ENCODE data around the gene POLR1H. TPM values are rescaled to one million over a fixed set of nuclear protein-coding genes. Genes with fewer than 3 reads are reported as not detected.

The POLR1H gene
- total RNA-seq, 1 donor from 2014 or later: 37.3 TPM

DNA sequence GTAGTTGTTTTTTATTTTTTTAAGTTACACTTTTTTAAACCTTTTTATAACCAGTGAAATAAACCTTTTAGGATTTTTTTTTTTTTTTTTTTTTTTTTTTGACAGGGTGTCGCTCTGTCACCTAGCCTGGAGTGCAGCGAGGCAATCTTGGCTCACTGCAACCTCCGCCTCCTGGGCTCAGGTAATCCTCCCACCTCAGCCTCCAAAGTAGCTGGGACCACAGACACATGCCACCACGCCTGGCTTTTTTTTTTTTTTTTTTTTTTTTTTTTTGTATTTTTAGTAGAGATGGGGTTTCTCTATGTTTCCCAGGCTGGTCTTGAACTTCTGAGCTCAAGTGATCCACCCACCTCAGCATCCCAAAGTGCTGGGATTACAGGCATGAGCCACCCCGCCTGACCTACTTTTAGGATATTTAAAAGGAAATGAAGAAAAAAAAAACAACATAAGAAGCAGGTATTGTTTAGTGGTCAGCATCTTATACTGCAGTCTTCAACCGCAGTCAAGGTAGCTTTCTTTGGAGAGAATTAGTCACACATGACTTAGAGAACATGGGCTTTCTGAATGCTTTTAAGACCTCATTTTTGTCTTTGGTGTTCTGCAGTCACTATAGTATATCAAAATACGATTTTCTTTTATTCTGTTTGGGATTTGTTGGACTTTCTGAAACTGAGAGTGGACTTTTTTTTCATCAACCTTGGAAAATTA lies 1.6 kb downstream of the POLR1H start:
- H3K27ac Mint-ChIP-seq: no peak overlapping the region
- no peaks in the 10 kb centered on the region for H3K9me3 Mint-ChIP-seq
- H3K27me3 Mint-ChIP-seq: peaks cover 3% of the 10 kb centered on the region
- peak overlapping the region; percentile 99 for H3K4me3 Mint-ChIP-seq
- peaks cover 10% of the 10 kb centered on the region for H3K36me3 Mint-ChIP-seq
- TF ChIP-seq, protein P1, sequence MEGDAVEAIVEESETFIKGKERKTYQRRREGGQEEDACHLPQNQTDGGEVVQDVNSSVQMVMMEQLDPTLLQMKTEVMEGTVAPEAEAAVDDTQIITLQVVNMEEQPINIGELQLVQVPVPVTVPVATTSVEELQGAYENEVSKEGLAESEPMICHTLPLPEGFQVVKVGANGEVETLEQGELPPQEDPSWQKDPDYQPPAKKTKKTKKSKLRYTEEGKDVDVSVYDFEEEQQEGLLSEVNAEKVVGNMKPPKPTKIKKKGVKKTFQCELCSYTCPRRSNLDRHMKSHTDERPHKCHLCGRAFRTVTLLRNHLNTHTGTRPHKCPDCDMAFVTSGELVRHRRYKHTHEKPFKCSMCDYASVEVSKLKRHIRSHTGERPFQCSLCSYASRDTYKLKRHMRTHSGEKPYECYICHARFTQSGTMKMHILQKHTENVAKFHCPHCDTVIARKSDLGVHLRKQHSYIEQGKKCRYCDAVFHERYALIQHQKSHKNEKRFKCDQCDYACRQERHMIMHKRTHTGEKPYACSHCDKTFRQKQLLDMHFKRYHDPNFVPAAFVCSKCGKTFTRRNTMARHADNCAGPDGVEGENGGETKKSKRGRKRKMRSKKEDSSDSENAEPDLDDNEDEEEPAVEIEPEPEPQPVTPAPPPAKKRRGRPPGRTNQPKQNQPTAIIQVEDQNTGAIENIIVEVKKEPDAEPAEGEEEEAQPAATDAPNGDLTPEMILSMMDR (conservative IDR thresholded peaks at IDR 0.05): no peak
- peaks cover 37% of the 10 kb centered on the region for H3K4me1 Mint-ChIP-seq (ENCODE audit: unreplicated experiment)
- no peak for DNase-seq (ENCODE audit: extremely low spot score, unreplicated experiment)

DNA sequence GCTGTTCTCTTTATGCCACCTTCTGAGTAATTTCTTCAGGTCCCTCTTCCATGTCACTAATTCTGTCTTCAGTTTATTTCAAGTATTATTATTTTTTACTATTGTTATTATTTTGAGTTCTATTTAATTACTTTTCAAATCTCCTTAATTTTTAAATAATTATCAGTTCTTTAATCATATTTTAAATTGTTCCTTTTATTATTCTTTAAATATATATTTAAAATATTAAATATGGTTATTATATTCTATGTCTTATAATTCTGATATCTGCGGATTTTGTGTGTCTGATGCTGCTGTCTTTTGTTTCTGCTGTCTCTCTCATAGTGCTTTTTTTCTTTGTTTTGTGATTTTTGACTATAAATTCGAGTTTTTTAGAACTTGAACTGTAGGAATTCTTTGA lies 2.2 kb downstream of the POLR1H start:
- TF ChIP-seq, protein P1 (conservative IDR thresholded peaks at IDR 0.05): no peak
- H3K4me3 Mint-ChIP-seq: peak overlapping the region; percentile 73

DNA sequence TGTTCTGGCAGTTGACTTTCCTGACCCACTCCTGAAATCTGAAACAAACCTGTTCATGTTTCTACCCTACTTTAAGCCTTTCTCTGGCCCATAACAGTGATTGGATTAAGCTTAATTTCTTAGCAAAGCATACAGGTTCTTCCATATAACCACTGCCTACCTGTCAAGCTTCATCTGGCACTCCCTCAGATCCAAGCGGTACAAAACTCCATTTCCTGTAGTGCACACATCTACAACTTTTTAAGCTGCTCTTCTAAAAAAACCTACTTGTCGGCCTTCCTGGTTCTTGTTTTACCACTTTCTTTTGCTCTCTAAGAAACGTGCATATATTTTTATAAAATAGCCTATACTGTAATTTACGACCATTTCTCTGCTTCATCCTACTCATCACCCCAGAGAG lies 5.0 kb downstream of the POLR1H start:
- H3K9me3 Mint-ChIP-seq: no peaks in the 10 kb centered on the region
- DNase-seq (ENCODE audit: extremely low spot score, unreplicated experiment): no peak
- TF ChIP-seq, protein P1 (conservative IDR thresholded peaks at IDR 0.05): no peak
- peak overlapping the region; percentile 95 for H3K4me3 Mint-ChIP-seq
- peak overlapping the region; percentile 98 for H3K27ac Mint-ChIP-seq
- H3K36me3 Mint-ChIP-seq: peaks cover 36% of the 10 kb centered on the region
- peaks cover 32% of the 10 kb centered on the region for H3K27me3 Mint-ChIP-seq
- peaks cover 35% of the 10 kb centered on the region for H3K4me1 Mint-ChIP-seq (ENCODE audit: unreplicated experiment)

More for the DNA sequence above, 2.2 kb downstream of the POLR1H start:
- peaks cover 17% of the 10 kb centered on the region for H3K36me3 Mint-ChIP-seq
- H3K9me3 Mint-ChIP-seq: no peaks in the 10 kb centered on the region
- H3K27me3 Mint-ChIP-seq: peaks cover 10% of the 10 kb centered on the region
- peaks cover 42% of the 10 kb centered on the region for H3K4me1 Mint-ChIP-seq (ENCODE audit: unreplicated experiment)
- DNase-seq (ENCODE audit: extremely low spot score, unreplicated experiment): no peak
- no peak overlapping the region for H3K27ac Mint-ChIP-seq

DNA sequence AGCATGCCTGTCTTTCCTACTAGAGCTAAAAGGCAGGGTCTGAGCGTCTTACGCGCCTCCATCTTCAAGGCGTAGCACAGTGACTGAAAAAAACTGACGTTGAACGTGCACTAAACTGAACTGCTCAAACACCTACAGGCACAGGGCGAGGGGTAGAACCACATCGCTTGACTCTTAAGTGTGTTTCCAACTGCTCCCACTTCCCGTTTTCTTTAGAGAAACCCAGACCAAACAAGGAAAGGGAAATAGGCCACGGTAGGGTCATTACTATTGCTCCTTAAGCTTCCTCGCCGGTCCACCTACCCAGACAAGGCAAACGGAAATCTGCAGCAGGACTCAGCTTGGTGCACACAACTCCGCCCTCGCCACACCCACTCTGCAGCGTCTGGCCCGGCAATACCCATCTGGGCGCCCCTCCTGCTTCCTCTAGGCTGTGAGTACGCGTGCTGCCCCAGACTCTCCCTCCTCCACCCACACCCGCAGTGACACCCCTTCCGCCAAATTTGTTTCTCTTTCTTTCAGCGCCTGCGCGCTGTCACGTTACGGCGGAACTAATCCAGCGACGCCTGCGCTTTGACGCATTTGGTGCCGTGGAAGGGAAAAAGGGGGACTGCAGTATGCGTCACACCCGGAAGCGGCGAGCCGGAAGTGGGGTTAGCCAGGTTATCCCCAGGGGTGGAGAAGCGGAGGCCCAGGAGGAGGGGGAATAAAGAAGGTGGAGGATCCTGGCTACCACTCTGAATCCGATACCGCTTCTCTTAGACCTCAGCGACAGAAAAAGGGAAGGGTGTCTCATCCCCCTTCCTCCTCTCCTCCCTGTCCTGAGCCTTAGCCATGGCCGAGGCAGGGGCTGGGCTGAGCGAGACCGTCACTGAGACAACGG lies 5.8 kb downstream of the POLR1H start, which contains the start of gene PPP1R11:
Gene PPP1R11 (plus strand): TSS at position 622 of the 883 bp plus-strand sequence. CDS start 213 bp downstream, at position 835.
- TF ChIP-seq, protein P1 (conservative IDR thresholded peaks at IDR 0.05): no peak
- peaks cover 33% of the 10 kb centered on the region for H3K4me1 Mint-ChIP-seq (ENCODE audit: unreplicated experiment)
- H3K4me3 Mint-ChIP-seq: peak within 1 kb of the TSS; percentile 95
- peaks cover 38% of the 10 kb centered on the region for H3K27me3 Mint-ChIP-seq
- H3K9me3 Mint-ChIP-seq: peaks cover 3% of the 10 kb centered on the region
- H3K27ac Mint-ChIP-seq: peak within 1 kb of the TSS; percentile 98
- peak; percentile 97 for DNase-seq (ENCODE audit: extremely low spot score, unreplicated experiment)
- H3K36me3 Mint-ChIP-seq: peaks cover 33% of the 10 kb centered on the region

DNA sequence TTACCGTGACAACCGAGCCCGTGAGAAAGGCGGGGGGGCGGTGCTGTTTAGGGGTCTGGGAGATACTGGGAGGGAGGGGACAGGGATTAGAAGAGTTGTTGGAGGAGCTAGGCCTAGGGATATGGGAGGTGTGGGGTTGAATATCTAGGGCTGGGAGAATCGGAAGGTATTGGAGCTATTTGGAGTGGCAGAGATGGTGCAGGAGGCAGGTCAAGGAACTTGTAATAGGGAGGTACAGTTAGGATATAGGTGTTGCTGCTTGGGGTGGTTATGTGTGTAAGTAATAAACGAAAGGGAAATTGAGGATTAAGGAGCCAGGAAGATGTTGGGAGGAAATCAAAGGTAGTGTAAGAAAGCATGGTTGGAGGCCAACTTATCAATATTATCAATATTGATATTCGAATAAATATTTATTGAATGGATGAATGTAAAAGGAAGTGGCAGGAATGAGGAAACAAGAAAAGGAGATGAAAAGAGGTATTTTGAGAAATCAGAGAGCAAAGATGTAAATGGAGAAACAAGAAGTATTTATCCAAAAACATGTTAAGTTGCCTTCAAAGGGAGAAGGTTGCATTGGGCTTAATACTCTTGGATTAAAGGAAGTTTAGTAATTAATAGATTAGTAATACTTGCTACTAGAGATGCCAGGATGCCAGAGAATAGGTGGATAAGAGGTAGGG lies 6.5 kb downstream of the POLR1H start:
- DNase-seq (ENCODE audit: extremely low spot score, unreplicated experiment): no peak
- peaks cover 6% of the 10 kb centered on the region for H3K9me3 Mint-ChIP-seq
- peak overlapping the region; percentile 98 for H3K27ac Mint-ChIP-seq
- peak overlapping the region; percentile 95 for H3K4me3 Mint-ChIP-seq
- peaks cover 46% of the 10 kb centered on the region for H3K27me3 Mint-ChIP-seq
- peaks cover 38% of the 10 kb centered on the region for H3K36me3 Mint-ChIP-seq
- TF ChIP-seq, protein P1 (conservative IDR thresholded peaks at IDR 0.05): no peak
- peaks cover 31% of the 10 kb centered on the region for H3K4me1 Mint-ChIP-seq (ENCODE audit: unreplicated experiment)
